SK-N-SH (cell line): Measurements from ENCODE around the gene PPP3R2.

Experiments used
- GABPA ChIP-seq: IDR thresholded peaks from 2 replicates; pipeline ENCODE4 v1.4.0; 2012; ENCODE audit warnings: low read depth, mild to moderate bottlenecking
- JUND ChIP-seq: IDR thresholded peaks from 2 replicates; pipeline ENCODE4 v1.4.0; 2012
- MEF2A ChIP-seq: IDR thresholded peaks from 2 replicates; pipeline ENCODE4 v1.4.0; 2012; ENCODE audit warnings: low read depth, borderline replicate concordance
- RFX5 ChIP-seq: IDR thresholded peaks from 2 replicates; pipeline ENCODE4 v1.6.1; 2012; ENCODE audit warnings: mild to moderate bottlenecking, improper control_type of control experiment, low read length
- SMC3 ChIP-seq: IDR thresholded peaks from 2 replicates; pipeline ENCODE4 v1.6.1; 2012; ENCODE audit warnings: low read depth, low read length, improper control_type of control experiment
- TEAD4 ChIP-seq: IDR thresholded peaks from 2 replicates; pipeline ENCODE4 v1.4.0; 2012; ENCODE audit warnings: mild to moderate bottlenecking, borderline replicate concordance; ENCODE audit not compliant: insufficient read depth
- YY1 ChIP-seq: IDR thresholded peaks from 2 replicates; pipeline ENCODE4 v1.4.0; 2012; ENCODE audit warnings: low read depth, mild to moderate bottlenecking
- TF ChIP-seq, protein P1 (sequence below): fragments of 200-600 bp; sonication (generic); IDR thresholded peaks from 2 replicates; pipeline ENCODE4 v1.6.1; 2017; ENCODE audit warnings: antibody characterized with exemption, mild to moderate bottlenecking, moderate library complexity

GRCh38 chr9:101586651-101587050 is 8.1 kb downstream of the PPP3R2 start:
- TF ChIP-seq MEF2A (no peak), RFX5 (no peak), JUND (no peak), TEAD4 (no peak), GABPA (no peak), YY1 (no peak), SMC3 (no peak)
- TF ChIP-seq, protein P1, sequence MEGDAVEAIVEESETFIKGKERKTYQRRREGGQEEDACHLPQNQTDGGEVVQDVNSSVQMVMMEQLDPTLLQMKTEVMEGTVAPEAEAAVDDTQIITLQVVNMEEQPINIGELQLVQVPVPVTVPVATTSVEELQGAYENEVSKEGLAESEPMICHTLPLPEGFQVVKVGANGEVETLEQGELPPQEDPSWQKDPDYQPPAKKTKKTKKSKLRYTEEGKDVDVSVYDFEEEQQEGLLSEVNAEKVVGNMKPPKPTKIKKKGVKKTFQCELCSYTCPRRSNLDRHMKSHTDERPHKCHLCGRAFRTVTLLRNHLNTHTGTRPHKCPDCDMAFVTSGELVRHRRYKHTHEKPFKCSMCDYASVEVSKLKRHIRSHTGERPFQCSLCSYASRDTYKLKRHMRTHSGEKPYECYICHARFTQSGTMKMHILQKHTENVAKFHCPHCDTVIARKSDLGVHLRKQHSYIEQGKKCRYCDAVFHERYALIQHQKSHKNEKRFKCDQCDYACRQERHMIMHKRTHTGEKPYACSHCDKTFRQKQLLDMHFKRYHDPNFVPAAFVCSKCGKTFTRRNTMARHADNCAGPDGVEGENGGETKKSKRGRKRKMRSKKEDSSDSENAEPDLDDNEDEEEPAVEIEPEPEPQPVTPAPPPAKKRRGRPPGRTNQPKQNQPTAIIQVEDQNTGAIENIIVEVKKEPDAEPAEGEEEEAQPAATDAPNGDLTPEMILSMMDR = no peak
